ENCODE data around the gene PKIB.

DNA sequence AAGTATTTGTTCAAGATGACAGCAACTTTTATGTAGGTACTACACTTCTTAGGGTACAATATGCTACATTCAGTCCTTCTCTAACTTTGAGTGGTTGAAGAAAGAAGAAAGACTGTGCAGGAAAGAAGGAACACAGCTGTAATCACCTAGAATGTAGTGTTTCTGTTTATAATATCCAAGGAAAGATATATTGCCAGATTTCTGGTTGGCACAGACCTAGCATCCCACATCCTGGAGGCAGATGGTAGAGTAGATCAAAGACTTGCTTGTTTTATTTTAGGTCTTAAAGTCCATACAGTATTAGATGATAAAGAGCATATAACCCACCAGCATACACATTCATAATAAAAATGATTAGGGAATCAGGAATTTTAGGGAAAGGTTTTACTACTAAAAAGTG is 156.1 kb downstream of the PKIB start:
- TF ChIP-seq CTCF (conservative IDR thresholded peaks at IDR 0.05): no peak
- no peak for TF ChIP-seq ZFX (IDR thresholded peaks at IDR 0.05)
